Osteoblast (primary cell): ENCODE data around the gene ADCY1. TPM values are rescaled to one million over a fixed set of nuclear protein-coding genes. Genes with fewer than 3 reads are reported as not detected.

Experiments
- DNase-seq: peaks from one replicate; pipeline ENCODE4 v3.0.0; 2011; ENCODE audit warnings: low spot score, mixed read lengths; ENCODE audit not compliant: insufficient read length; ENCODE audit errors: missing footprints
- H2AFZ ChIP-seq: 2 replicates; pipeline ENCODE4 v1.6.0; 2011; ENCODE audit warnings: mild to moderate bottlenecking, low read length
- H3K27ac ChIP-seq: 2 replicates; pipeline ENCODE4 v1.5.1; 2011; ENCODE audit warnings: mild to moderate bottlenecking, low read depth, low read length, moderate library complexity
- H3K27me3 ChIP-seq: 2 replicates; pipeline ENCODE4 v1.6.0; 2012; ENCODE audit warnings: mild to moderate bottlenecking, control low read depth, inconsistent platforms, low read length, moderate library complexity; ENCODE audit not compliant: insufficient read depth
- H3K36me3 ChIP-seq: 2 replicates; pipeline ENCODE4 v1.5.1; 2011; ENCODE audit warnings: mild to moderate bottlenecking, low read length, control low read depth, moderate library complexity; ENCODE audit not compliant: insufficient read depth
- H3K4me1 ChIP-seq: 2 replicates; pipeline ENCODE4 v1.5.1; 2011; ENCODE audit warnings: mild to moderate bottlenecking, low read length, control low read depth, moderate library complexity; ENCODE audit not compliant: insufficient read depth
- H3K4me2 ChIP-seq: 2 replicates; pipeline ENCODE4 v1.6.0; 2011; ENCODE audit warnings: mild to moderate bottlenecking, low read length; ENCODE audit not compliant: insufficient read depth
- H3K4me3 ChIP-seq: fragments of 200-600 bp; sonication (generic); 3 replicates; pipeline ENCODE4 v1.5.1; 2012; ENCODE audit warnings: mild to moderate bottlenecking, low read length, inconsistent platforms; ENCODE audit not compliant: insufficient read depth
- H3K79me2 ChIP-seq: 2 replicates; pipeline ENCODE4 v1.6.0; 2012; ENCODE audit warnings: mild to moderate bottlenecking, low read length, control low read depth, inconsistent platforms; ENCODE audit not compliant: insufficient read depth
- H3K9me3 ChIP-seq: 2 replicates; pipeline ENCODE4 v1.5.1; 2011; ENCODE audit warnings: low read depth, low read length, control low read depth
- H4K20me1 ChIP-seq: 2 replicates; pipeline ENCODE4 v1.6.0; 2012; ENCODE audit warnings: mild to moderate bottlenecking, low read length, control low read depth; ENCODE audit not compliant: insufficient read depth
- CTCF ChIP-seq: IDR thresholded peaks from 2 replicates; pipeline ENCODE4 v1.5.1; 2011; ENCODE audit warnings: mild to moderate bottlenecking, low read depth, low read length, moderate library complexity; ENCODE audit errors: extremely low read depth
- total RNA-seq: library from RNA; depleted of rRNA; stranded (reverse); fragments of >200 nt; gene quantifications from 2 replicates; pipeline ENCODE4 v1.2.3, GENCODE V29; 2012

ADCY1 gene
- total RNA-seq, 1 donor, result 1.1 TPM

GRCh38 chr7:45588466-45588865, 14.3 kb downstream of the ADCY1 start:
- H3K4me2 ChIP-seq, result no peak overlapping the region
- no peaks in the 10 kb centered on the region for H3K36me3 ChIP-seq
- H3K4me3 ChIP-seq, result no peak overlapping the region
- no peaks in the 10 kb centered on the region for H4K20me1 ChIP-seq
- no peak for DNase-seq
- H3K27me3 ChIP-seq, result no peaks in the 10 kb centered on the region
- H3K4me1 ChIP-seq, result no peaks in the 10 kb centered on the region
- no peak overlapping the region for H2AFZ ChIP-seq
- no peak overlapping the region for H3K27ac ChIP-seq
- H3K79me2 ChIP-seq, result no peaks in the 10 kb centered on the region
- H3K9me3 ChIP-seq, result no peaks in the 10 kb centered on the region
- no peak for TF ChIP-seq CTCF

GRCh38 chr7:45589061-45589460, 14.9 kb downstream of the ADCY1 start:
- Histone ChIP-seq H3K79me2 (no peaks in the 10 kb centered on the region), H3K27me3 (no peaks in the 10 kb centered on the region), H3K4me1 (no peaks in the 10 kb centered on the region), H4K20me1 (no peaks in the 10 kb centered on the region), H3K4me2 (no peak overlapping the region), H3K4me3 (no peak overlapping the region), H2AFZ (no peak overlapping the region), H3K9me3 (no peaks in the 10 kb centered on the region), H3K27ac (no peak overlapping the region), H3K36me3 (no peaks in the 10 kb centered on the region)
- no peak for TF ChIP-seq CTCF
- no peak for DNase-seq

GRCh38 chr7:45589915-45590678, 15.9 kb downstream of the ADCY1 start:
- Histone ChIP-seq H3K27me3 (no peaks in the 10 kb centered on the region), H3K4me1 (no peaks in the 10 kb centered on the region), H3K27ac (no peak overlapping the region), H3K9me3 (no peaks in the 10 kb centered on the region), H3K4me3 (no peak overlapping the region), H3K36me3 (no peaks in the 10 kb centered on the region), H3K79me2 (no peaks in the 10 kb centered on the region), H4K20me1 (no peaks in the 10 kb centered on the region), H3K4me2 (no peak overlapping the region), H2AFZ (no peak overlapping the region)
- no peak for DNase-seq
- TF ChIP-seq CTCF, result no peak

GRCh38 chr7:45590679-45591057, 16.5 kb downstream of the ADCY1 start:
- no peak for TF ChIP-seq CTCF
- Histone ChIP-seq H4K20me1 (no peaks in the 10 kb centered on the region), H3K4me1 (no peaks in the 10 kb centered on the region), H3K9me3 (no peaks in the 10 kb centered on the region), H3K4me2 (no peak overlapping the region), H3K27ac (no peak overlapping the region), H2AFZ (no peak overlapping the region), H3K27me3 (no peaks in the 10 kb centered on the region), H3K79me2 (no peaks in the 10 kb centered on the region), H3K36me3 (no peaks in the 10 kb centered on the region), H3K4me3 (no peak overlapping the region)
- DNase-seq, result peak; percentile 59
